Astrocyte (in vitro differentiated cells and primary cell): ENCODE data around the gene FAM217A. TPM values are rescaled to one million over a fixed set of nuclear protein-coding genes. Genes with fewer than 3 reads are reported as not detected.

ENCODE experiments used
- DNase-seq: peaks from one replicate; pipeline ENCODE4 v3.0.0-alpha.2; 2010; ENCODE audit warnings: low read depth
- FAIRE-seq: peaks from 2 replicates; lab custom pipeline; 2011; peaks lifted over from hg19 to GRCh38; lab: Jason Lieb, UNC
- H2AFZ ChIP-seq: 2 replicates; pipeline ENCODE4 v1.6.0; 2012; ENCODE audit warnings: low read depth, low read length, inconsistent platforms
- H3K27ac ChIP-seq: 2 replicates; pipeline ENCODE4 v1.5.1; 2011; ENCODE audit warnings: low read depth, low read length, inconsistent platforms
- H3K27me3 ChIP-seq: 2 replicates; pipeline ENCODE4 v1.6.0; 2011; ENCODE audit warnings: low read length, inconsistent platforms; ENCODE audit not compliant: insufficient read depth
- H3K36me3 ChIP-seq: 2 replicates; pipeline ENCODE4 v1.5.1; 2011; ENCODE audit warnings: low read length, inconsistent platforms; ENCODE audit not compliant: insufficient read depth
- H3K4me1 ChIP-seq: 2 replicates; pipeline ENCODE4 v1.5.1; 2011; ENCODE audit warnings: low read length, inconsistent platforms; ENCODE audit not compliant: insufficient read depth
- H3K4me2 ChIP-seq: 2 replicates; pipeline ENCODE4 v1.6.0; 2012; ENCODE audit warnings: low read length, inconsistent platforms
- H3K4me3 ChIP-seq: 2 replicates; pipeline ENCODE4 v1.5.1; 2011; ENCODE audit warnings: low read depth, mild to moderate bottlenecking, low read length, inconsistent platforms; ENCODE audit not compliant: insufficient read depth
- H3K79me2 ChIP-seq: 2 replicates; pipeline ENCODE4 v1.6.0; 2012; ENCODE audit warnings: mild to moderate bottlenecking, low read length, inconsistent platforms; ENCODE audit not compliant: insufficient read depth
- H3K9ac ChIP-seq: 2 replicates; pipeline ENCODE4 v1.6.0; 2012; ENCODE audit warnings: mild to moderate bottlenecking, low read length, inconsistent platforms
- H3K9me3 ChIP-seq: 2 replicates; pipeline ENCODE4 v1.5.1; 2012; ENCODE audit warnings: low read depth, mild to moderate bottlenecking, low read length, inconsistent platforms; ENCODE audit not compliant: insufficient read depth
- H4K20me1 ChIP-seq: 2 replicates; pipeline ENCODE4 v1.6.0; 2012; ENCODE audit warnings: low read length, inconsistent platforms; ENCODE audit not compliant: insufficient read depth
- H3K27ac Mint-ChIP-seq: one replicate; pipeline ENCODE4 v1.8.0; 2021; ENCODE audit warnings: mild to moderate bottlenecking, mixed read lengths; ENCODE audit not compliant: unreplicated experiment
- H3K27me3 Mint-ChIP-seq: one replicate; pipeline ENCODE4 v1.8.0; 2021; ENCODE audit warnings: low read depth, mixed read lengths; ENCODE audit not compliant: unreplicated experiment
- H3K36me3 Mint-ChIP-seq: one replicate; pipeline ENCODE4 v1.8.0; 2021; ENCODE audit warnings: low read depth, mixed read lengths; ENCODE audit not compliant: unreplicated experiment
- H3K4me1 Mint-ChIP-seq: one replicate; pipeline ENCODE4 v1.8.0; 2021; ENCODE audit warnings: low read depth, mixed read lengths; ENCODE audit not compliant: unreplicated experiment
- H3K4me3 Mint-ChIP-seq: one replicate; pipeline ENCODE4 v1.8.0; 2021; ENCODE audit warnings: mild to moderate bottlenecking, moderate library complexity, mixed read lengths; ENCODE audit not compliant: unreplicated experiment
- H3K9me3 Mint-ChIP-seq: one replicate; pipeline ENCODE4 v1.8.0; 2021; ENCODE audit warnings: mild to moderate bottlenecking, mixed read lengths; ENCODE audit not compliant: unreplicated experiment
- EZH2 ChIP-seq: IDR thresholded peaks from 2 replicates; pipeline ENCODE4 v1.6.1; 2012; ENCODE audit warnings: mild to moderate bottlenecking, low read length, inconsistent platforms; ENCODE audit not compliant: insufficient read depth
- total RNA-seq: library from RNA; stranded (reverse); gene quantifications from 2 replicates; pipeline ENCODE4 v1.2.1, GENCODE V29; 2021
- TF ChIP-seq, protein P1 (sequence below): IDR thresholded peaks from 2 replicates; pipeline ENCODE4 v1.5.1; 2011; ENCODE audit warnings: low read depth, mild to moderate bottlenecking, inconsistent platforms, low read length, moderate library complexity; ENCODE audit not compliant: insufficient read depth

Gene FAM217A
- total RNA-seq, 1 donor from 2014 or later = not detected

DNA sequence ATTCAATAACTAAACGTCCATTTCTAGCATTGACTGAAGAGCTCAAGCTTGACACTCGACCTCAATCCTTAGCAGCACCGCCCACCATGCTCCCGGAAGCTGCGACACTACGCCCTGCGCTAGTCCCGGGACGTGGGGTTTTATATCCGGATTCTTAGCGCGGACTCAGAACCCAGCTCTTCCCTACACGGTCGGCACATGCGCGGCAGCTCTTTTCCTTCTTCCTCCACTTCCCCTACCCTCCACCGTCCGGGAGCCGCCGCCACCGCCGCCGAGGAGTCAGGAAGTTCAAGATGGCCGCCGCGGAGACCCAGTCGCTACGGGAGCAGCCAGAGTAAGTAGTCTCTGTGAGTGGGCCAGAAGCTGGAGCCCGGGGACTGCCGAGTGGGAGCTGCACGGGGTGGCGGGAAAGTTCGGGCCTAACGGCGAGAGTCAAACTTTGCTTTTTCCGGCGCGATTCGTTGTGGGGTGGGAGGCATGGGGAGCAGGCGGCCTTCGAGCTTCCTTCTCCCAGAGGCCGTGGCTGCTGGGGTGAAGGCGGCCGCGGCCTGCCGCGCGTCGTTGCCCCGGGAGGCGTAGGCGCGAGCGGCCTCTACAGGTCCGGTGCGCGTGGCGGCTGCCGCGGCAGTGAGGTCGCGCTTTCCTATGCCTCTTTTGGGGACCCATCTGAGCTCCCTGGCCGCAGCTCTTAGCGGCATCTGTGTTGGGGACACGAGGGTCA is 57.6 kb downstream of the FAM217A start:
- Histone ChIP-seq H3K27me3 (no peaks in the 10 kb centered on the region), H3K27ac (peak overlapping the region; percentile 95), H3K9me3 (no peaks in the 10 kb centered on the region), H3K36me3 (no peaks in the 10 kb centered on the region), H3K4me3 (peak overlapping the region; percentile 82), H3K79me2 (peaks cover 87% of the 10 kb centered on the region), H2AFZ (peak overlapping the region; percentile 70), H3K4me2 (peak overlapping the region; percentile 86), H3K9ac (peak overlapping the region; percentile 96), H4K20me1 (peaks cover 40% of the 10 kb centered on the region), H3K4me1 (peaks cover 20% of the 10 kb centered on the region)
- peak overlapping the region; percentile 98 for H3K27ac Mint-ChIP-seq
- no peaks in the 10 kb centered on the region for H3K36me3 Mint-ChIP-seq
- H3K4me3 Mint-ChIP-seq = peak overlapping the region; percentile 96
- TF ChIP-seq EZH2 = no peak
- TF ChIP-seq, protein P1, sequence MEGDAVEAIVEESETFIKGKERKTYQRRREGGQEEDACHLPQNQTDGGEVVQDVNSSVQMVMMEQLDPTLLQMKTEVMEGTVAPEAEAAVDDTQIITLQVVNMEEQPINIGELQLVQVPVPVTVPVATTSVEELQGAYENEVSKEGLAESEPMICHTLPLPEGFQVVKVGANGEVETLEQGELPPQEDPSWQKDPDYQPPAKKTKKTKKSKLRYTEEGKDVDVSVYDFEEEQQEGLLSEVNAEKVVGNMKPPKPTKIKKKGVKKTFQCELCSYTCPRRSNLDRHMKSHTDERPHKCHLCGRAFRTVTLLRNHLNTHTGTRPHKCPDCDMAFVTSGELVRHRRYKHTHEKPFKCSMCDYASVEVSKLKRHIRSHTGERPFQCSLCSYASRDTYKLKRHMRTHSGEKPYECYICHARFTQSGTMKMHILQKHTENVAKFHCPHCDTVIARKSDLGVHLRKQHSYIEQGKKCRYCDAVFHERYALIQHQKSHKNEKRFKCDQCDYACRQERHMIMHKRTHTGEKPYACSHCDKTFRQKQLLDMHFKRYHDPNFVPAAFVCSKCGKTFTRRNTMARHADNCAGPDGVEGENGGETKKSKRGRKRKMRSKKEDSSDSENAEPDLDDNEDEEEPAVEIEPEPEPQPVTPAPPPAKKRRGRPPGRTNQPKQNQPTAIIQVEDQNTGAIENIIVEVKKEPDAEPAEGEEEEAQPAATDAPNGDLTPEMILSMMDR = no peak
- H3K9me3 Mint-ChIP-seq = no peaks in the 10 kb centered on the region
- DNase-seq (peak; percentile 94), FAIRE-seq (peak; percentile 59)
- H3K27me3 Mint-ChIP-seq = no peaks in the 10 kb centered on the region
- H3K4me1 Mint-ChIP-seq = peaks cover 12% of the 10 kb centered on the region

DNA sequence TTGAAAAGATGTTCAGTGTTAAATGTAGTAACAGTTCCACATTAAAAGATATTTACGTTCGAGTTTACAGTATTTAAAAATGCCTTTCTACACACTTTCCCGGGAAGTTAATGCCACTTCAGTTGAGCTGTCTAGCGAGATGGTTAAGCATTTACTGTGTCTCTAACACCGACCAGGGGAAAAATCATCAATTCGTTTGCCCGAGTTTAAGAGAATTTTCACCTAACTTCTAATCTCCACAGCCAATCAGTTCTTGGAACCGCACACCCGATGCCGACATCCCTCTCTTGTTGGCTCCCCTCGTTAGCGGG is 58.2 kb downstream of the FAM217A start:
- FAIRE-seq (no peak), DNase-seq (no peak)
- Histone ChIP-seq H3K4me1 (peaks cover 20% of the 10 kb centered on the region), H3K9me3 (no peaks in the 10 kb centered on the region), H4K20me1 (peaks cover 38% of the 10 kb centered on the region), H3K27me3 (no peaks in the 10 kb centered on the region), H3K36me3 (no peaks in the 10 kb centered on the region), H3K4me2 (peak overlapping the region; percentile 86), H3K79me2 (peaks cover 88% of the 10 kb centered on the region), H3K27ac (peak overlapping the region; percentile 95), H3K9ac (peak overlapping the region; percentile 96), H3K4me3 (peak overlapping the region; percentile 82), H2AFZ (peak overlapping the region; percentile 70)
- peak overlapping the region; percentile 96 for H3K4me3 Mint-ChIP-seq
- TF ChIP-seq, protein P1 = no peak
- TF ChIP-seq EZH2 = no peak
- H3K27ac Mint-ChIP-seq = peak overlapping the region; percentile 98
- peaks cover 14% of the 10 kb centered on the region for H3K4me1 Mint-ChIP-seq
- no peaks in the 10 kb centered on the region for H3K36me3 Mint-ChIP-seq
- H3K27me3 Mint-ChIP-seq = no peaks in the 10 kb centered on the region
- H3K9me3 Mint-ChIP-seq = no peaks in the 10 kb centered on the region

DNA sequence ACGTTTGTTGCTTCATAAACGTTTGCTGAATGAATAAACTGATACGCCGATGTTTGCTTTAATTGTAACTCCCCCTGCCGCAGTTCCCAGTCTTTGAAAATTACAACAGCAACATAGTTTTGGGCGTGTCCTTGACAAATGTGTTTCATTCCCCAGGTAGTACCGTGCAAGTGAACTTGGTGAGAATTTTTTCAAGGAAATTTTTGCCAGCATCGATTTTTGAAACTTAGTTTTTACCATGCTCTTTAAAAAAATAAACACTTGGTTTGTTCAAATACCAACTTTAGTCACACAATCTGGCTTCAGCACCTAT is 60.1 kb downstream of the FAM217A start:
- peak overlapping the region; percentile 90 for H3K9ac ChIP-seq
- H3K4me2 ChIP-seq = peak overlapping the region; percentile 92
- H3K27ac ChIP-seq = peak overlapping the region; percentile 95
- Mint-ChIP-seq H3K4me1 (peaks cover 13% of the 10 kb centered on the region), H3K36me3 (peaks cover 3% of the 10 kb centered on the region), H3K4me3 (peak overlapping the region; percentile 93), H3K9me3 (no peaks in the 10 kb centered on the region), H3K27me3 (no peaks in the 10 kb centered on the region), H3K27ac (peak overlapping the region; percentile 81)
- H2AFZ ChIP-seq = peak overlapping the region; percentile 65
- TF ChIP-seq EZH2 = no peak
- TF ChIP-seq, protein P1 = no peak
- peaks cover 20% of the 10 kb centered on the region for H3K4me1 ChIP-seq
- no peaks in the 10 kb centered on the region for H3K27me3 ChIP-seq
- H3K4me3 ChIP-seq = peak overlapping the region; percentile 79
- peaks cover 87% of the 10 kb centered on the region for H3K79me2 ChIP-seq
- FAIRE-seq = no peak
- peaks cover 20% of the 10 kb centered on the region for H4K20me1 ChIP-seq
- DNase-seq = no peak
- H3K36me3 ChIP-seq = peaks cover 4% of the 10 kb centered on the region
- H3K9me3 ChIP-seq = no peaks in the 10 kb centered on the region
